ENCODE data around the gene C16orf96. TPM values are rescaled to one million over a fixed set of nuclear protein-coding genes. Genes with fewer than 3 reads are reported as not detected.

Gene C16orf96
- total and polyA plus RNA-seq, 2 of the 13 experiments (the other 11 are each of a cell fraction or from before 2014, with no cell fraction given) = 0.03 TPM; not detected in 1

GRCh38 chr16:4615384-4616046, 59.4 kb downstream of the C16orf96 start (continued):
- TF ChIP-seq HNF4G (IDR thresholded peaks at IDR 0.05; ENCODE audit: borderline replicate concordance, low read depth, low read length) (no peak), HNF4G (CRISPR knock-in tag; IDR thresholded peaks at IDR 0.05; ENCODE audit: borderline replicate concordance, low read depth) (no peak), ZNF776 (CRISPR knock-in tag; IDR thresholded peaks at IDR 0.05) (peak; percentile 57; the same call in 1 of the 2 replicates), TBX2 (CRISPR knock-in tag; IDR thresholded peaks at IDR 0.05; ENCODE audit: borderline replicate concordance) (no peak), HMG20A (CRISPR knock-in tag; IDR thresholded peaks at IDR 0.05; ENCODE audit: borderline replicate concordance) (no peak), ZBTB38 (CRISPR knock-in tag; IDR thresholded peaks at IDR 0.05) (peak; percentile 72), ZNF235 (CRISPR knock-in tag; IDR thresholded peaks at IDR 0.05; ENCODE audit: borderline replicate concordance) (0 out of 2 replicates have a peak, but pooled peaks have one; percentile 21), DR1 (CRISPR knock-in tag; IDR thresholded peaks at IDR 0.05) (0 out of 2 replicates have a peak, but pooled peaks have one; percentile 2), ZBTB7B (CRISPR knock-in tag; IDR thresholded peaks at IDR 0.05) (0 out of 2 replicates have a peak, but pooled peaks have one; percentile 34), HNRNPL (IDR thresholded peaks at IDR 0.05; ENCODE audit: low read depth, low read length) (0 out of 2 replicates have a peak, but pooled peaks have one; percentile 52), TCF12 (IDR thresholded peaks at IDR 0.05) (no peak), TCF12 (CRISPR knock-in tag; IDR thresholded peaks at IDR 0.05) (peak; percentile 66), HDAC2 (CRISPR knock-in tag; IDR thresholded peaks at IDR 0.05) (0 out of 2 replicates have a peak, but pooled peaks have one; percentile 4), CBX1 (IDR thresholded peaks at IDR 0.05; ENCODE audit: low read depth) (no peak), ZNF337 (CRISPR knock-in tag; IDR thresholded peaks at IDR 0.05; ENCODE audit: borderline replicate concordance, low read depth) (0 out of 2 replicates have a peak, but pooled peaks have one; percentile 27), CAMTA2 (CRISPR knock-in tag; IDR thresholded peaks at IDR 0.05; ENCODE audit: borderline replicate concordance) (0 out of 2 replicates have a peak, but pooled peaks have one; percentile 83), ZBTB37 (CRISPR knock-in tag; IDR thresholded peaks at IDR 0.05) (0 out of 2 replicates have a peak, but pooled peaks have one; percentile 59), THRA (CRISPR knock-in tag; IDR thresholded peaks at IDR 0.05; ENCODE audit: borderline replicate concordance) (no peak), PHF20 (CRISPR knock-in tag; IDR thresholded peaks at IDR 0.05) (peak; percentile 48; the same call in 1 of the 2 replicates), ZFY (CRISPR knock-in tag; IDR thresholded peaks at IDR 0.05) (no peak), AGO2 (optimal IDR thresholded peaks at IDR 0.05; ENCODE audit: low read depth, low read length) (peak; percentile 83), MXD1 (CRISPR knock-in tag; IDR thresholded peaks at IDR 0.05) (peak; percentile 74; the same call in 1 of the 2 replicates)

Measured in HepG2 (cell line).